CD4-positive, alpha-beta T cell treated with Interleukin-4 for 4 hours (primary cell): ENCODE measurements around the gene SMYD2.
A peak's percentile ranks its signal among the peaks of the same experiment; 100 is the strongest.

ENCODE experiments used
- DNase-seq: peaks from one replicate; pipeline ENCODE4 v3.0.0-alpha.2; 2020

Gene SMYD2

DNA sequence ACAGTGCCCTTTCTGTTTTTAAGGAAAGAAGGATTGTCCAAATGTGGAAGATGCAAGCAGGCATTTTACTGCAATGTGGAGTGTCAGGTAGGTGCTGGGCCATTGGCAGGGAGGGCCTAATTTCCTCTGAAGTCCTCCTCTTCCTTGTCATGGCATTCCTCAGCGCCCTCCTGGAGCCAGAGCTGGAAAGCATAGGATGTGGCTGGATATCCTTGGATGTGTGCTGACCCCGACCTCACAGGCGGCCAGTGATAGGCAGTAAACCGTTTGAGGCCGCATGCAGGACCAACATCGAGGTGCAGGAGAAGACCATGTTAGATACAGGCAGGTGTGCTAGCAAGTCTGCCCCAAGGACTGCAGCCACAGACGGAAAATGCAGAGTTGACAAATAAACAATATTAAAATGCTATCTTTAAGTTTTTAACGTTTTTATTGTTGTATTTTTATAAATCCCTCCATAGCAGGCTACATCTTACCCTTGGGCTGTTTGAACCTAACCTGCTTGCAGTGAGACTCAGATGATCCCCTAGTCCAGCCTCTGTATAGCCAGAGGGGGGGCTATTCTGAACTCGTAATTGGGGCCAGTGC, 24.3 kb downstream of the SMYD2 start:
- DNase-seq: no peak

DNA sequence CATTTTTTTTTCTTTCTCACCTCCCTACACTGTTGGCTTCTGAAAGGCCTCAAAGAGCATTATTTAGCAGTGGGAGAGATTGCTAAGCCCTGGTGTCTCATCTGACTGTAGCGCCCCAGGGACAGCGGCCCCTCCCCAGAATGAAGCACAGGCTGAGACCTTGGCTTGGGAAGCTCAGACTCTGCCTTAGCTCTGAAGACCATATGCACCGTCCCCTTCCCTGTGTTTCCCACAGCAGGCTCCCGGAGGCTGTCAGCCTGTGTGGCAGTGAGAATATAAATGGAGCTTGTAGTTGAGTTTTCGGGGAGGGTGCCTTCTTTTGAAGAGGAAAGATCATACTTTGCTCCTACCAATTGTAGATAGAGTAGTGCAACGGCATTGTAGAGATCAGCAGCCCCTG, 25.3 kb downstream of the SMYD2 start:
- no peak for DNase-seq

DNA sequence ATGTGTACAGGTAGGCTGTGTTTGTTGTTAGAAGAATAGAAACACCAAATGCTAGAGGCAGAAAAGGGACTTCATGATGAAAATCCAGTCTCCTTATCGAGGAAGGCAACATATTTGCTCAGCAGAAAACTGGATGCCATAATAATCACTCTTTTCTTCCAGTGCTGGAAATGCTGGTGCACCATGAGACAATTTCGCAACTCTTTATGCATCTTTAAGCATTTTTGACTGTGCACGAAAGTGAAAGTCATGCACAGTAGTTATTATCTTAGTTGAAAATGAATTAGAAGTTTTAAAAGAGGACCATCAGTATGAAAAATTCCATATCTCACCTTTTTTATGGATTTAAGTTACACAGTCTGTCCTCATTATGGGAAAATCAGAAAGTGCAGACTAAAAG, 29.1 kb downstream of the SMYD2 start:
- no peak for DNase-seq

DNA sequence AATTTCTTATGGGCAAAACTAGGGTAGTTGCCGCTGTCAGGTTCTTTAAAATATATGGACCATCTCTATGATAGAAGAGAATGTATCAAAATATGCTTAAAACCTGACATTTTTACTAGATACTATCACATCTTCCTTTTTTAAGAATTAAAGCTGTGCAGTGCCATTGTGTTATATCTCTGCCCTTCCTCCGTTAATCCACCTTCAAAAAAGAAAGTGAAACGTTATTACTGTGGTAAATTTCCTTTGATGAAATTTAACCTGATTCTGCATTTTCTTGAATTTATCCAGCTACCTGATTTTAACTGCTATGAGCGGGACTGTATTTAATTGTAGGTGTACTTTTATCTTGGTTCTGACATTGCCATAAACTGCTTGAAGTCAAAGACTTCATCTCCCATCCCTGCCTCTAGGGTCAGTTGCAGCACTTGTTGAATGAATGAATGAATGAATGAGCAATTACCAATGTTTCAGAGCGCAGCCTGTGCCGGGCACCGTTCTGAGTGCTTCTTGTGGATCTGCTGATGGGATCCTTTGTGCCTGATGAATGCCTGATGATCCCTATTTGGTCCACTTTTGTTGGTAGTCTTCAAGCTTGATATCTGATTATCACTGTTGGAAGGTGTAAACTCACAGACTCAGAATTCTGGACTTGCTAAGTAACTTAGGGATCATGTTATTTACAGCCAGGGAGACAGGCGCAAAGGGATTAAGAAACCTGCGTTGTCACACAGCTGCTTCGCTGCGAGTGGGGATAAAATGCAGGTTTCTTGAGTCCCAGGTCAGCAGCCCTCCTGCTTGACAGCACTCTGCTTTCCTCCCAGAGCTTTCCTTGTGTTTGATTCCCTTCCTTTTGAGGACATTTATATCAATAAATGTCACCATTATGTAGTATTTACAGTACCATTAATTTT, 30.1 kb downstream of the SMYD2 start:
- peak; percentile 10 for DNase-seq

DNA sequence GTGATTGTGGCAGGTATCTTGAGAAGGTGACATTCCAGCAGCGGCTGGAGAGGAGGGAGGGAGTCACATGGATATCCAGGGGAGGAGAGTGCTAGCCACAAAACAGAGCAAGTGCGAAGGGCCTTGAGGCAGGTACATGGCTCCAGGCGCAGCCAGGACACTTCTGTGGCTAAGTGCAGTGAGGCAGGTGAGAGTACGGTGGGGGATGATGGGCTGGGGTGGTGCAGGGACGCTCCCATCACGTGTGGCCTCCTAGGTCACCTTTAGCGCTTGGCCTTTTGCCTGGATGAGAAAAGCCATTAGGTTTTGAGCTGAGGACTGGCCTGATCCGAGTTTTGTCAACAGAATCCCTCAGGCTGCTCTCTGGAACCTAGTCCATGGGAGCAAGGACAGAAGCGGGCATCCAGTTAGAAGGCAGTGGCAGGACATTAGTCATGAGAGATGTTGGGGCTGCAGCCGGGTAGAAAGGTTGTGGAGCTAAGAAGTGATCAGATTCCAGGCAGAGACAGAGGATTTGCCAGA, 31.6 kb downstream of the SMYD2 start:
- DNase-seq: no peak

GRCh38 chr1:214314178-214314843, 33.4 kb downstream of the SMYD2 start:
- DNase-seq: no peak

DNA sequence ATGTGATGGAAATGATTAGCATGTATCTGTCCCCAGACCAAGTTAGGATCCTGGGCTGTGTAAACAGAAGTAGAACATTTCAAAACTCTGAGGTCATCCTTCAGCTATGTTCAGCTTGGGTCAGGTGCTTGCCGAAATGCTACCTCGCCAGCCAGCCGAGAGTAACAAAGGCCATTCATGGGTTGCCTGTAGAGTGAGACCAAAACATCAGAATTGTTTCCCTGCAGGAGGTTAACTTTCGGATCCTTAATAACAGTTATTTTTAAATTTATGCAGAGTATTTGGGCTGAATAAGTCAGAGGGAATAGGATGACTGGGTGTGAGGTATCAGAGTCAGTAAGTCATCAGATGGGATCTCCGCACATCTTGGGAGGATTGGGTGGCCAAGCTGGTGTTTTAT, 35.6 kb downstream of the SMYD2 start:
- no peak for DNase-seq

- no peak for DNase-seq
These were observed 36.3 kb downstream of the SMYD2 start for GRCh38 chr1:214317300-214317699.

GRCh38 chr1:214317734-214318133, 36.8 kb downstream of the SMYD2 start:
- no peak for DNase-seq

GRCh38 chr1:214318356-214318755, 37.4 kb downstream of the SMYD2 start:
- DNase-seq: no peak

DNA sequence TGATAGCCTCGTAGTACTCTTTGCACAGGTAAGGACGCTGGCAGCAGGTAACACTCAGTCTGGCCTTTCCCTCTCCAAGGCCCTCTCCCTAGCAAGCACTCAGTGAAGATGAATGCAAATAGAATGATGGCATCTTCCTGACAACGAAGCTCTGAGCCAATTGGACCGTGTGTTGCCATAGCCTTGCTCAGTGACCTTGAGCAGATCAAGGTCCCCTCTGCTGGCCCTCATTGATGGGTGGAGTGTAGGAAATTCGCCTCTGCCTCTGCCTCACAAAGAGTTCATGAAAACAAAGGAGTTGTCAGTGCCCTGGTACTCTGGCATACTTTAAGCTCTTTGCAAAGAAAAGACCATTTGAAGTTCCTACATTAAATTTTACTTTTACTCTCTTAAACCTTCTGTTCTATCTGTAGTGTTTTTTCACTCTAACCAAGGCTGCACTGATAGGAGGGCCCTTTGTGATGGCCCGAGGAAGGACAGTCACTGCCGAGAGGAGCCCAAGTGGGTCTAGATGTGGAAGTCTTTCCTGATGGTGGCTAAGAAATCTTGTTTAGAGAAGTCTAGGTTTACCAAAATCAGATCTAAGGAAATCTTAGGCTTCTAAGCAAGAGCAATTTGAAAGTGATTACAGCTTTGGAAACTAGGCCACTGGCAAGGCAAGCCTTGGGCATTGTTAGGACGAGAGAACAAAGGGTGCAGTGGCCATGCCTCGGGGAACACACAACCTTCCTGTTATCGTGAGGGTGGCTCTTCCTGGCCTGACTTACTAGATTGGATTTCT, 38.2 kb downstream of the SMYD2 start:
- DNase-seq: no peak

DNA sequence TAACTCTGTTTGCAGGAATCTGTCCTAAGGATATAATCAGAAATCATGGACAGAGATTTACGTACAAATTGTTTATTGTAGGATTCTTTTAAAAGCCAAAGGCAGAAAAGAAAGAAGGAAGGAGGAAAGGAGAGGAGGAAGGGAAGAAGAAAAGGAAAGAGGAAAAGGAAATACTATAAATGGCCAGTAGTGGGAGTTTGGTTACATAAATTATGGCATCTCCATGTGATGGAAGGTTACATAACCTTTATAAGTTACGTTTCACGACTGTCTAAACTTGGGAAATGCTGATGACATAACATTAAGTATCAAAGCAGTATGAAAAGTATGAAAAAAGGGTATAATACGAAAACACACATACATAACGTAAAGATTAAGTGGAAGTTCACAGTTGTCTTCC, 39.0 kb downstream of the SMYD2 start:
- DNase-seq: no peak

GRCh38 chr1:214321705-214322453, 40.9 kb downstream of the SMYD2 start:
- DNase-seq: no peak

DNA sequence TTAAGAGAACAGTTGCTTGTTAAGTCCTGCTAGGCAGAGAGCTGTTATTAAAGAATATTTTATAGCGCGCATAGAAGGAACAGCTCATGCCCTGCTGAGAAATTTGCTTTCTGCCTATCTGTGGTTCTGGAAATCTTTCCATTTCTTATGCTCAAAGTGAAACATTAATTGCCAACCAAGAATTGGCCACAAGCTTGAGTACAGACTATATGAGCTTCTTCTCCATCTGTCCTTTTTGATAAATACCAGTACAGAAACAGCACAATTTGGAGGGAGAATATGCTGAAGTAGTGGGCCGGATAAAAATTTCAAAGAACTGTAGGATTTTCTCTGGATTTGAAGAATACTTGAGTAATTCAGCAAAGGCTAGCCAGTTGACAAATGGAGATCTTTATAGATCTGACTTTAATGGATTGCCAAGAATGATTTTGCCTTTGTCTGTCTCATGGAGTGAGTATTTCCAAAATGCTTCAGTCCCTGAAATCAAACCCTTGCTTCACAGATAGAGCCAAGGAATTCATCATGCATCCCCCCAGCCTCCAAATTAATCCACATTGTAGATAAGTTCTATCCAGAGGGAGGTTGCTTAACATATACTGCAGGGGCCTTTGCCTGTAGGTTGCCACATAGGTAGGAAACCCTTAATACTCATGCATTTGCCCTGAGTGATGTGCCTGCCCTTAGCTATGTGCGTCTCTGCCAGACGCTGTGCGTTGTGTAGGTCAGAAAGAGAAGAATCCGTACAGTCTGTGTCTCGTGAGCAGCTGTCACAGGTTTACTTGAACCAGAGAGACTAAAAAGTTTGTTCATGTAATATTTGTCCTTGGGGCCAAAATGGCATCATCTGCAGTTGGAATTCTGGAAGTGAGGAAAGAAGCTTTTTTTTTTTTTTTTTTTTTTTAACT, 44.2 kb downstream of the SMYD2 start:
- DNase-seq: no peak

DNA sequence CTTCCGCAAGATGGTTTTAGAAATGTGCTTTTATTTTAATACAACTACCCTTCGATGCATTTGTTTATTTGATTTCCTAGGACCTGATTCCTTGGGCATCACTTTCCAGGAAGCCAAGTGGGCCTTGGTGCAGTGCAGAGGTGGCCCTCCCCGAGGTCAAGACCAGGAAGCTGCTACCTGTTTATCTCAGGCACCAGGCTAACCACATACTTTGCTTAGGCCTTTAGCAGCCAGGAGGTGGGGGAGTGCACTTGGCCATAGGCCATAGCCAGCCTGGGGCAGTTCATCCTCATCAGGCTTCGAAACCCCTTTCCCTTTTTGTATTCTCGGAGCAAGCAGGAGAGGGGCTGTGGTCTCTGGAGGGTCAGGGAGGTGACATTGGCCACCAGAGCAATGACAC, 45.4 kb downstream of the SMYD2 start:
- no peak for DNase-seq

GRCh38 chr1:214327514-214327913, 46.6 kb downstream of the SMYD2 start:
- no peak for DNase-seq

DNA sequence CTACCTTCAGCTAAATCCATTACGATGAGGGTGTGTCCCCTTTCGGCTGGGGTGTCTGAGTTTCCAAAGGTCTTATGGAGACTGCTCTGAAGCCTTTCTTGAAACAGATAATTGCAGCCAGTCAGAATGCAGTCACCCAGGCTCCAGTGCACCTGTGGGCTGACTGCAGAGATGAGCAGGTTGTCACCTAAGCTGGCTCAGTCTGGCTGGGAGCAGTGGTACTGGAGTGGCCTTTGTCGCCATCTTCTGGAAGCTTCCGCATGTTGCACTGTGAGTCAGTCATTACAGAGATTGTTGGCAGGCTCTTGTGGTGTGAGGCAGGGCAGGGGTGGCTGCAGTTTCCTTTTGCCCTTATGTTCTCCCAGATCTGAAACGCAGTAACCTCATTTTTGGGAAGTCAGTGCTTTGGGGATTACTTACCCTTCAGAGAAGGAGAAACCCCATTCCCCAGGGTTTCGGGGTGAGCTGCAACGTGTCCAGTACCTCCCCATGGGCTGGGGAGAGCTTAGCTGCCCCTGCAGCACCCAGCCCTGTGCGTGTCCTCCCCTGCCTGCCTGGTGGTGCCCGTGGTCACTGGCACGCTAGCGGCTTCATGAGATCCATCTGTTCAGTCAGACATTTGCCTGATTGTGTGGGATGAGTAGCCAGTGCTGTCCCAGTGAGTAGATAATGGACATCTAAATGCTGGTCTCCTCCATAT, 48.0 kb downstream of the SMYD2 start:
- DNase-seq: peak; percentile 79

DNA sequence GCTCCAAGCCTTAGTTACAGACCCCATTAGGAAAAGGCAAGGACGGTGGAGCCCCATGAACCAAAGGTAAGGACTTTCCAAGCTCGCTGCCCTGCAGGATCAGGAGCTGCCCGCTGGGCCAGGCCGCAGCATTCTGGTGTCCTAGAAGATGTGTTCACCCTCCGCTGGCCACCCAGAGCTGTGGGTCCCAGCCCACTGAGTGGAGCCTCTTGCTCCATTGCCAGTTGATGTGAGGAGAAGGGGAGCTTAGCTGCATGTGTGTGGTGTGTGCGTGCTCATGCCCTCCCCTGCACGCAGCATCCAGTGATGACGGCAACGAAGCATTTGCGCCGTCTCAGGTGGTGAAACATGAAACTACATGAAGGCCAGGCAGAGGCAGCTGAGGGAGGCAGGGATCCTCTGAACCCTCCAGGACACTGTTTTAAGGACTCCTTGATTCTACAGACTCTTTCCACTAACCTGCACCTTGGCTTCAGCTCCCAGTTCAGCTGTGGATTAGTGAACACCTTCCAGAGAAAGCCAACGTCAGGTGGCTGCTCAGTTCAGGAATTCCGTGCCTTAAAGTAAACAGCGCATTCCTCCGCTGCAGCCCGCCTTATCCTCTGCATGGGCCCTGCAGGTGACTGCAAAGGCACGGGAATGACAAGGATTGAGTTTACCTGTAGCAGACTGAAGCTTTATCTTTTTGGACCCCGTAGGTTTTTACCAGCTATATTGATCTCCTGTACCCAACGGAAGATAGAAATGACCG, 48.7 kb downstream of the SMYD2 start:
- no peak for DNase-seq

GRCh38 chr1:214330222-214330621, 49.3 kb downstream of the SMYD2 start:
- no peak for DNase-seq

DNA sequence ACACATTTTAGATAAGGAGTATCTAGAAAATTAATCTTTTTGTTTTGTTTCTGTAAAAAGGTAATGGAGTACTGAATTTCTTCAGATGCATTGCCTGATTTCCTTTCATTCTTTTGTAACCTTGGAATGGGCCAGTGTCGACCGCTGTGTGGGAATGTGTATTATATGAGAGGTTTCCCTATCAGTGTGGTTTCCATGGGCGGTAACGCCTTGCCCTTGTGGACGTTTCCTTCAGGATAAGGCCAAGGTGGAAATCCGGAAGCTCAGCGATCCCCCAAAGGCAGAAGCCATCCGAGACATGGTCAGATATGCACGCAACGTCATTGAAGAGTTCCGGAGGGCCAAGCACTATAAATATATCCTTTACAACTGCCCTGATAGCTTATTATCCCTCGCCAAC, 49.8 kb downstream of the SMYD2 start:
- DNase-seq: no peak
